Hepatocyte (in vitro differentiated cells): ENCODE data around the gene DCN. TPM values are rescaled to one million over a fixed set of nuclear protein-coding genes. Genes with fewer than 3 reads are reported as not detected.
"Not testable (repeated sequence)": the region's sequence is repeated elsewhere in the genome, so short reads cannot be mapped to it uniquely, and the experiment has no call there.

ENCODE experiments used
- DNase-seq: peaks from one replicate; pipeline ENCODE4 v3.0.0-alpha.2; 2016; ENCODE audit warnings: low spot score
- H2AFZ ChIP-seq: fragments of 200-600 bp; sonication (generic); 2 replicates; pipeline ENCODE4 v1.6.0; 2016; ENCODE audit warnings: antibody characterized with exemption, mild to moderate bottlenecking
- H3K27ac ChIP-seq: fragments of 200-600 bp; sonication (generic); 2 replicates; pipeline ENCODE4 v1.5.1; 2016; ENCODE audit warnings: mild to moderate bottlenecking
- H3K27me3 ChIP-seq: fragments of 200-600 bp; sonication (generic); 2 replicates; pipeline ENCODE4 v1.6.1; 2016
- H3K36me3 ChIP-seq: fragments of 200-600 bp; sonication (generic); replicated peaks from 2 replicates; pipeline ENCODE4 v1.5.1; 2016; ENCODE audit warnings: low read depth; ENCODE audit not compliant: insufficient read depth
- H3K4me1 ChIP-seq: fragments of 200-600 bp; sonication (generic); 2 replicates; pipeline ENCODE4 v1.5.1; 2016; ENCODE audit warnings: mild to moderate bottlenecking, moderate library complexity; ENCODE audit not compliant: insufficient read depth
- H3K4me2 ChIP-seq: fragments of 200-600 bp; sonication (generic); 2 replicates; pipeline ENCODE4 v1.6.0; 2016
- H3K4me3 ChIP-seq: fragments of 200-600 bp; sonication (generic); 2 replicates; pipeline ENCODE4 v1.5.1; 2016; ENCODE audit warnings: mild to moderate bottlenecking
- H3K79me2 ChIP-seq: fragments of 200-600 bp; sonication (generic); 2 replicates; pipeline ENCODE4 v1.6.0; 2017; ENCODE audit warnings: mild to moderate bottlenecking
- H3K9me2 ChIP-seq: fragments of 200-600 bp; sonication (generic); replicated peaks from 2 replicates; pipeline ENCODE4 v1.6.0; 2017; ENCODE audit warnings: mild to moderate bottlenecking; ENCODE audit not compliant: insufficient read depth
- H3K9me3 ChIP-seq: fragments of 200-600 bp; sonication (generic); 2 replicates; pipeline ENCODE4 v1.5.1; 2016; ENCODE audit warnings: low read depth, mild to moderate bottlenecking
- H4K20me1 ChIP-seq: fragments of 200-600 bp; sonication (generic); 2 replicates; pipeline ENCODE4 v1.6.0; 2016; ENCODE audit warnings: mild to moderate bottlenecking; ENCODE audit not compliant: insufficient read depth, poor library complexity, severe bottlenecking
- EZH2 ChIP-seq: fragments of 200-600 bp; sonication (generic); IDR thresholded peaks from 2 replicates; pipeline ENCODE4 v1.6.1; 2016; ENCODE audit warnings: antibody characterized with exemption, mild to moderate bottlenecking, borderline replicate concordance
- EZH2phosphoT487 ChIP-seq: fragments of 200-600 bp; sonication (generic); IDR thresholded peaks from one replicate; pipeline ENCODE4 v1.6.1; 2018; ENCODE audit warnings: antibody characterized with exemption, mild to moderate bottlenecking, low read depth, moderate library complexity; ENCODE audit not compliant: unreplicated experiment, severe bottlenecking
- WGBS: methylation state at CpG from one replicate; pipeline ENCODE4 v1.1.6; 2016; ENCODE audit warnings: low lambda C conversion rate; ENCODE audit errors: missing lambda C conversion rate; 5-methylcytosine and 5-hydroxymethylcytosine counted together
- polyA plus RNA-seq: library from polyadenylated mRNA; unstranded; fragments of >200 nt; fragmentation: Nextera tagmentation; extraction: Ambion mirVana; gene quantifications from 2 replicates; pipeline ENCODE4 v1.2.1, GENCODE V29; 2016
- total RNA-seq: library from RNA; depleted of rRNA; stranded (reverse); fragments of >200 nt; gene quantifications from 2 replicates; pipeline ENCODE4 v1.2.3, GENCODE V29; 2014
- TF ChIP-seq, protein P1 (sequence below): fragments of 200-600 bp; sonication (generic); IDR thresholded peaks from 2 replicates; pipeline ENCODE4 v1.5.1; 2016; ENCODE audit warnings: antibody characterized with exemption, mild to moderate bottlenecking; ENCODE audit not compliant: poor library complexity

Gene DCN
- total and polyA plus RNA-seq, 2 experiments from 2014 or later, result 1,996 to 2,382 TPM

GRCh38 chr12:91211866-91212265 is 29.2 kb upstream of the DCN start:
- no peaks in the 10 kb centered on the region for H3K9me2 ChIP-seq
- no peaks in the 10 kb centered on the region for H3K9me3 ChIP-seq
- H3K4me3 ChIP-seq, result no peak overlapping the region
- no peak overlapping the region for H3K27ac ChIP-seq
- 70% methylated on average over 1 of the region's 1 CpG for WGBS
- H3K36me3 ChIP-seq, result no peaks in the 10 kb centered on the region
- no peak overlapping the region for H2AFZ ChIP-seq
- no peak for DNase-seq
- H3K79me2 ChIP-seq, result no peaks in the 10 kb centered on the region
- no peaks in the 10 kb centered on the region for H3K4me1 ChIP-seq
- no peaks in the 10 kb centered on the region for H4K20me1 ChIP-seq
- TF ChIP-seq, protein P1, sequence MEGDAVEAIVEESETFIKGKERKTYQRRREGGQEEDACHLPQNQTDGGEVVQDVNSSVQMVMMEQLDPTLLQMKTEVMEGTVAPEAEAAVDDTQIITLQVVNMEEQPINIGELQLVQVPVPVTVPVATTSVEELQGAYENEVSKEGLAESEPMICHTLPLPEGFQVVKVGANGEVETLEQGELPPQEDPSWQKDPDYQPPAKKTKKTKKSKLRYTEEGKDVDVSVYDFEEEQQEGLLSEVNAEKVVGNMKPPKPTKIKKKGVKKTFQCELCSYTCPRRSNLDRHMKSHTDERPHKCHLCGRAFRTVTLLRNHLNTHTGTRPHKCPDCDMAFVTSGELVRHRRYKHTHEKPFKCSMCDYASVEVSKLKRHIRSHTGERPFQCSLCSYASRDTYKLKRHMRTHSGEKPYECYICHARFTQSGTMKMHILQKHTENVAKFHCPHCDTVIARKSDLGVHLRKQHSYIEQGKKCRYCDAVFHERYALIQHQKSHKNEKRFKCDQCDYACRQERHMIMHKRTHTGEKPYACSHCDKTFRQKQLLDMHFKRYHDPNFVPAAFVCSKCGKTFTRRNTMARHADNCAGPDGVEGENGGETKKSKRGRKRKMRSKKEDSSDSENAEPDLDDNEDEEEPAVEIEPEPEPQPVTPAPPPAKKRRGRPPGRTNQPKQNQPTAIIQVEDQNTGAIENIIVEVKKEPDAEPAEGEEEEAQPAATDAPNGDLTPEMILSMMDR, result no peak
- TF ChIP-seq EZH2phosphoT487 (no peak), EZH2 (no peak)
- no peaks in the 10 kb centered on the region for H3K27me3 ChIP-seq
- no peak overlapping the region for H3K4me2 ChIP-seq

GRCh38 chr12:91210618-91211017 is 28.0 kb upstream of the DCN start:
- WGBS, result 83% methylated on average over 2 of the region's 2 CpGs
- DNase-seq, result no peak
- H3K79me2 ChIP-seq, result no peaks in the 10 kb centered on the region

DNA sequence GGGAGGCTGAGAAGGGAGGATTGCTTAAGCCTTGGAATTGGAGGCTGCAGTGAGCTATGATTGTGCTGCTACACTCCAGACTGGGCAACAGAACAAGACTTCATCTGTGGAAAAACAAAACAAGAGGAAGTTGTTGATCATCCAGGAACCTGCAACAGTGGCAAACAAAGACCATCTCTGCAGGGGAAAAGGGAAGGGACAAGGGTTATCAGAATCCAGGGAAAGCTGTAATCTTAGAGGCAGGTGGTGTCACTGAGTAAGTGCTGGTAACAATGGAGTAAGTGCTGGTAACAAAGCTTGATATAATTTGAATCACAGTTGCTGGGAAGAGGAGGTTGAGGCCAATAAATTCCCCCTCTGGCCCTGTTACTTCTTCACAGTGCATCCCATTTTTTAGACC is 27.5 kb upstream of the DCN start:
- H2AFZ ChIP-seq, result no peak overlapping the region
- DNase-seq, result no peak
- H3K9me2 ChIP-seq, result no peaks in the 10 kb centered on the region
- H3K9me3 ChIP-seq, result no peaks in the 10 kb centered on the region
- H3K4me1 ChIP-seq, result no peaks in the 10 kb centered on the region
- H3K27ac ChIP-seq, result no peak overlapping the region
- H3K36me3 ChIP-seq, result no peaks in the 10 kb centered on the region
- no peak overlapping the region for H3K4me2 ChIP-seq
- H4K20me1 ChIP-seq, result no peaks in the 10 kb centered on the region
- no peaks in the 10 kb centered on the region for H3K79me2 ChIP-seq
- H3K4me3 ChIP-seq, result no peak overlapping the region
- TF ChIP-seq EZH2, result no peak
- TF ChIP-seq EZH2phosphoT487, result no peak
- TF ChIP-seq, protein P1, result no peak
- no peaks in the 10 kb centered on the region for H3K27me3 ChIP-seq

More at GRCh38 chr12:91210618-91211017, 28.0 kb upstream of the DCN start:
- TF ChIP-seq EZH2, result no peak
- no peak for TF ChIP-seq EZH2phosphoT487
- TF ChIP-seq, protein P1, result no peak
- Histone ChIP-seq H3K9me2 (no peaks in the 10 kb centered on the region), H3K27me3 (no peaks in the 10 kb centered on the region), H4K20me1 (no peaks in the 10 kb centered on the region), H3K9me3 (no peaks in the 10 kb centered on the region), H3K4me1 (no peaks in the 10 kb centered on the region), H3K27ac (no peak overlapping the region), H3K36me3 (no peaks in the 10 kb centered on the region), H3K4me2 (no peak overlapping the region), H3K4me3 (no peak overlapping the region), H2AFZ (no peak overlapping the region)

- DNase-seq, H4K20me1 ChIP-seq, H3K4me1 ChIP-seq, H3K27me3 ChIP-seq, H3K4me2 ChIP-seq, H3K79me2 ChIP-seq, H3K9me3 ChIP-seq, H3K9me2 ChIP-seq, H3K27ac ChIP-seq, H2AFZ ChIP-seq, H3K36me3 ChIP-seq, H3K4me3 ChIP-seq: not testable (repeated sequence)
These were observed 24.7 kb upstream of the DCN start for GRCh38 chr12:91207301-91207700.
